Skeletal muscle tissue (tissue), 4 donors: ENCODE measurements around the gene INCA1. TPM values are rescaled to one million over a fixed set of nuclear protein-coding genes. Genes with fewer than 3 reads are reported as not detected.
A peak's percentile ranks its signal among the peaks of the same experiment; 100 is the strongest.

Experiments used
- H3K27ac ChIP-seq: one replicate; pipeline ENCODE4 v1.7.0; 2013; ENCODE audit warnings: mild to moderate bottlenecking, low read depth, low read length, inconsistent platforms
- H3K27me3 ChIP-seq, 3 donors: one replicate each; pipeline ENCODE4 v1.7.0; 2013; ENCODE audit warnings: low read length in 3 of 3; ENCODE audit not compliant: control insufficient read depth in 3 of 3, insufficient read depth in 3 of 3
- H3K36me3 ChIP-seq, 3 donors: one replicate each; pipeline ENCODE4 v1.7.0; 2013; ENCODE audit warnings: low read length in 3 of 3; ENCODE audit not compliant: control insufficient read depth in 3 of 3, insufficient read depth in 3 of 3
- H3K4me1 ChIP-seq, 3 donors: one replicate each; pipeline ENCODE4 v1.7.0; 2013; ENCODE audit warnings: low read length in 3 of 3, mild to moderate bottlenecking in 3 of 3; ENCODE audit not compliant: control insufficient read depth in 3 of 3, insufficient read depth in 3 of 3
- H3K4me3 ChIP-seq, 3 donors: one replicate each; pipeline ENCODE4 v1.7.0; 2013; ENCODE audit warnings: low read length in 3 of 3
- H3K9ac ChIP-seq, 3 donors: one replicate each; pipeline ENCODE4 v1.7.0; 2013; ENCODE audit warnings: low read length in 3 of 3, mild to moderate bottlenecking in 3 of 3, moderate library complexity in 2 of 3, low read depth in 1 of 3
- H3K9me3 ChIP-seq, 3 donors: one replicate each; pipeline ENCODE4 v1.7.0; 2013; ENCODE audit warnings: low read length in 3 of 3; ENCODE audit not compliant: control insufficient read depth in 3 of 3
- total RNA-seq: library from RNA; depleted of rRNA; stranded (reverse); fragments of >200 nt; gene quantifications from one replicate; pipeline ENCODE4 v1.2.3, GENCODE V29; 2014
- donor health status: Osteomylitis.

The INCA1 gene
- total RNA-seq, 1 donor from 2014 or later, result not detected

DNA sequence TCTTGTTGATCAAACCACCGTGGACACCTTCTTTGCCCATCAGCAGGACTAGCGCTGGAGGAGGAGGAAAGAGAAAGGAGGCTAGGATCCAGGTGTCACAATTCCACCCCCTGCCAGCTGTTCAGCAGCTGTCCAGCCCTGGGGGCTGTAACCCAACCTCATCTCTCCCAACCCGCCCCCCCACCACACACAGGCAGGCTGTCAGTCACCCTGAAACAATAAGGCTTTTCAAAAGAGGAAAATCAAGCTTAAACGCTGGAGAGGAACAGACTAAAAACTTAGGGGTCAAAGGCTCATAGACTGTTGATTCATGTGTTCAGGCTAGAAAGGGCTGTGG is 51.4 kb downstream of the INCA1 start:
- peak overlapping the region; percentile 98 for H3K27ac ChIP-seq
- H3K9me3 ChIP-seq, result no peaks in the 10 kb centered on the region
- peak overlapping the region in 2 of 3 donors; percentile 51 to 65 for H3K9ac ChIP-seq
- no peaks in the 10 kb centered on the region for H3K27me3 ChIP-seq
- peaks cover 42 to 66% (median 50%) of the 10 kb centered on the region in 3 donors for H3K4me1 ChIP-seq
- peaks cover 38 to 42% (median 41%) of the 10 kb centered on the region in 3 donors for H3K36me3 ChIP-seq
- peak overlapping the region; percentile 58 to 95 (median 68) for H3K4me3 ChIP-seq

DNA sequence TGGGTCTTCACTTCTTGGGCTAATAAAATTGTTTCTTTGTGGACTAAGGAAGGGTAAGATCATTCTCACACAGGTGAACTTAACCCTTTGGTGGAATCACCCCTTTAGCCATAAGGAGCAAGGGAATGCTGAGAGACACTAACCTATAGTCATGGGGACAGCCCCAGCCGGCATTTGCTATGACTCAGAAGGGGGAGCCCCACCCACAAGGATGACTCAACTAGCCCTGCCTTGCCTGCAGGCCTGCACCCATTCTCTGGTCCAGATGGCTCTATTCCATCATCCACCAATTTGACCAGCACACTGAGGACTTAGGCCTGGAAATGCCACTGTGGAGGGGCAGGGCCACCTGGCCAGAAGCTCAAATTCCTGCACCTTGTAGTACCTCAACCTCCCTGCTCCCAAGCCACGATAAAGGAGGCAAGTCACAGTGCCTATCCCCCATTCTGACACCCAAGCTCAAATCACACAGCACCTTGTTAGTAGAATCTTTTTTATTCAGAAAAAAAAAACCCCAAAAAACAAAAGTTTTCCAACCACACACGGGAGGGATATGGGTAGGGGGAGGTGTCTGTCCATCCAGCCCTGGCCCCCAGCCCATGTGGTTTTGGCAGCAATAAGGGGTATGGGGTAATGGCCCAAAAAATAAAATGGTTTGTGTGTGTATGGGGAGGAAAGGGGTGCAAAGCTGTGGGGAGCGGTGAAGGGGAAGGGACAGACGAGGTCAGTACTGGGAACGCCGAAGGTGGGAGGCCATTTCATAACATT is 52.0 kb downstream of the INCA1 start:
- H3K4me3 ChIP-seq, result peak overlapping the region; percentile 23 to 46 (median 45)
- H3K27me3 ChIP-seq, result no peaks in the 10 kb centered on the region
- no peaks in the 10 kb centered on the region for H3K9me3 ChIP-seq
- peak overlapping the region; percentile 81 for H3K27ac ChIP-seq
- peaks cover 42 to 66% (median 49%) of the 10 kb centered on the region in 3 donors for H3K4me1 ChIP-seq
- H3K36me3 ChIP-seq, result peaks cover 38 to 42% (median 41%) of the 10 kb centered on the region in 3 donors
- H3K9ac ChIP-seq, result peak overlapping the region; percentile 43 to 65 (median 51)

DNA sequence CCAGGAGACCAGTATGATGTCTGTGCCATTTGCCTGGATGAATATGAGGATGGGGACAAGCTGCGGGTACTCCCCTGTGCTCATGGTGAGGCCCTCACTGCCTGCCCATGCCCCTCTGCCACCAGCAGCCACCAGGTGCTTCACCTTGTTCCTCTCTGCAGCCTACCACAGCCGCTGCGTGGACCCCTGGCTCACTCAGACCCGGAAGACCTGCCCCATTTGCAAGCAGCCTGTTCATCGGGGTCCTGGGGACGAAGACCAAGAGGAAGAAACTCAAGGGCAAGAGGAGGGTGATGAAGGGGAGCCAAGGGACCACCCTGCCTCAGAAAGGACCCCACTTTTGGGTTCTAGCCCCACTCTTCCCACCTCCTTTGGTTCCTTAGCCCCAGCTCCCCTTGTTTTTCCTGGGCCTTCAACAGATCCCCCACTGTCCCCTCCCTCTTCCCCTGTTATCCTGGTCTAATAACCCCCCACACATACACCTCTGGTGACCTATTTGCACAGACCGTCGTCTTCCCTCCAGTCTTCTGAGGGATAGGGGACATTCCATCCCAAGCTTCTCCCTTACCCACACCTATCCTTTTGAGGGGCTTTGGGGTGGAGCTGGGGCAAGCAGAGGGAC is 52.7 kb downstream of the INCA1 start:
- H3K36me3 ChIP-seq, result peaks cover 38 to 42% (median 41%) of the 10 kb centered on the region in 3 donors
- peak overlapping the region; percentile 16 to 53 (median 51) for H3K9ac ChIP-seq
- no peaks in the 10 kb centered on the region for H3K27me3 ChIP-seq
- no peaks in the 10 kb centered on the region for H3K9me3 ChIP-seq
- H3K4me3 ChIP-seq, result peak overlapping the region in 1 of 3 donors; percentile 46
- H3K4me1 ChIP-seq, result peaks cover 42 to 62% (median 47%) of the 10 kb centered on the region in 3 donors
- H3K27ac ChIP-seq, result peak overlapping the region; percentile 81

DNA sequence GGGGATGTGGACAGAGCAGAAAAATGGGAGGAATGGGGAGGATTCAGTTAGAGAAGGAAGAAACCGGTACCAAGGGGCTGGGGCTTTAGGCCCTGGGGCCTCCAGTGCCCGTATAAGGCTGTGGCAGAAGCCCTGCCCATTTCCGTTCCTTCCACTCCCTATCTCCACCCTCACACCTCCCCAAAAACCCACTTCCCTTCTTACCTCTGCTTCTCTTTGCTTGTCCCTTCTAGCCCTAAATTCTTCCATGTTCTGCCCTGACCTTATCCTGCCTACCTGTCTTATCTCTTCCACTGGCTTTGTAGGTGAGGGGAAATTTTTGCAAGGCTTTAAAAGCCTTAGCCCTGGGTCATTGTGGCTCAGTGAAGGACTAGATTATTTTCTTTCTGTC is 53.2 kb downstream of the INCA1 start:
- peak overlapping the region in 1 of 3 donors; percentile 51 for H3K9ac ChIP-seq
- H3K4me3 ChIP-seq, result no peak overlapping the region
- no peaks in the 10 kb centered on the region for H3K27me3 ChIP-seq
- peaks cover 38 to 44% (median 41%) of the 10 kb centered on the region in 3 donors for H3K36me3 ChIP-seq
- H3K9me3 ChIP-seq, result no peaks in the 10 kb centered on the region
- H3K4me1 ChIP-seq, result peaks cover 43 to 67% (median 49%) of the 10 kb centered on the region in 3 donors
- peak overlapping the region; percentile 81 for H3K27ac ChIP-seq

DNA sequence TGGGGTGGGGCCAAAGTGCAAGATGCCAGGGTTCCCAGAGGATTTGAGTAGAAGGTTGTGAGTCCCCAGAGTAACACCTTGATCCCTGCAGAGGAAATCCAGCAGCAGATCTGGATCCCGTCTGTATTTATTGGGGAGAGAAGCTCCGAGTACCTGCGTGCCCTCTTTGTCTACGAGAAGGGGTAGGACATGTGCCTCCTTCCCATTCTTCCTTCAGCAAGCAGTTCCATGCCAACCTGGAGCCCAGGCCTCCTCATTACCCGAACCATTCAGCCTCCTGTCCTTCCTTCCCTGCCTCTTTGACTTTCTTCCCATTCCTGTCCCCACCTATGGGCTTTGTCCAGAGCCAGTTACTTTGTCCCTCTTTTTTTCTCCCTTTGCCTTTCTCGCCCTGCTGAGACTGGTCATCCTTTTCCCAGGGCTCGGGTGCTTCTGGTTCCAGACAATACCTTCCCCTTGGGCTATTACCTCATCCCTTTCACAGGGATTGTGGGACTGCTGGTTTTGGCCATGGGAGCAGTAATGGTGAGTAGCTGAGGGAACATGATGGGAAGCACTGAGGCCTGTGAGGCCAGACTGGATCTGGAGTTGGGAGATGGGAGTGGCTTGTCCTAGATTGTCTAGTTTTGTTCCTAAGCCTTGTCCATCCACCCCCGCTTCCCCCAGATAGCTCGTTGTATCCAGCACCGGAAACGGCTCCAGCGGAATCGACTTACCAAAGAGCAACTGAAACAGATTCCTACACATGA is 54.4 kb downstream of the INCA1 start:
- Histone ChIP-seq H3K27me3 (no peaks in the 10 kb centered on the region), H3K36me3 (peaks cover 46 to 54% (median 46%) of the 10 kb centered on the region in 3 donors), H3K4me1 (peaks cover 56 to 76% (median 59%) of the 10 kb centered on the region in 3 donors), H3K9ac (peak overlapping the region in 1 of 3 donors; percentile 33), H3K9me3 (no peaks in the 10 kb centered on the region), H3K4me3 (no peak overlapping the region), H3K27ac (no peak overlapping the region)

DNA sequence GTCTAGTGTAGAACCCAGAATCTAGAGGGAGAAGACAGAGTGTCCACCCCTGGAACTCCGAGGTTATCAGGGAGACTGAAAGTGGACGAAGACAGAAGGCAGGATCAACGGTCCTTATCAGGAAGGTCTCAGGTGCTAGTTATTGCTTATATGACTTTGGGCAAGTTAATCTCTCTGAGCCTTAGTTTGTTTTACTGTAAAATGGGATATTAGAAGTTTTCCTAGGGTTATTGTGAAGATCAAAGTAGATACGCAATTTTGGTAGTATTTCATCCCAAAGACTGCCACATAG is 56.1 kb downstream of the INCA1 start:
- Histone ChIP-seq H3K36me3 (peaks cover 55 to 65% (median 59%) of the 10 kb centered on the region in 3 donors), H3K27ac (peak overlapping the region; percentile 92), H3K4me3 (peak overlapping the region; percentile 81 to 95 (median 91)), H3K27me3 (no peaks in the 10 kb centered on the region), H3K9me3 (no peaks in the 10 kb centered on the region), H3K4me1 (peaks cover 59 to 81% (median 68%) of the 10 kb centered on the region in 3 donors), H3K9ac (peak overlapping the region; percentile 94 to 99 (median 98))

DNA sequence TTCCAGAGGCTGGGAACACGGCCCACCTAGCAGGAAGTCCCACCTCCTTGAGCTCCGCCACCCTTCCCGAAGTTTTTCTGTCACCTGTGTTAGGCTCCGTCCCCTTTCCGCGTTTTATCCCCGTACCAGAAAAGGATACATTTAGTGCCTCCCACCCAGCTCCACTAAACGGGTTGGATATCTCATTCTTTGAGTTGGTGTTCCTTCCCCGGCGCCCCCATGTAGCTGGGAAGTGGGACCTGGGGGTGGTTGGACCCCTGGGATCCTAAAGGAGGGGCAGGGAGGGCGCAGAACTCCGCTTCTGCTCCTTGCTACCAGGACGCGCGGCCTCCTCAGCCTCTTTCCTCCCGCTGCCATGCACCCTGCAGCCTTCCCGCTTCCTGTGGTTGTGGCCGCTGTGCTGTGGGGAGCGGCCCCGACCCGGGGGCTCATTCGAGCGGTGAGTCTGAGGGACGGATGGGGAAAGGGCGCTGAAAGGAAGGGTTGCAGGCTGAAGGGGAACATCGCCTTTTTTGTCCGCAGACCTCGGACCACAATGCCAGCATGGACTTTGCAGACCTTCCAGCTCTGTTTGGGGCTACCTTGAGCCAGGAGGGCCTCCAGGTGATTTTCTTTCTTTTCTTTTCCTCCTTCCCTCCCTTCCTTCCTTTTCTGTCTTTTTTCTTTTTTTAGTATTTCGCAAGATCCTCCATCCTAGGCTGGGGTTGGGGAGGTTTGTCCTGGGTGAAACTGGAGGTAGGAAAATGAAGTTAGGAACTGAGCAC is 56.6 kb downstream of the INCA1 start:
- H3K4me1 ChIP-seq, result peaks cover 59 to 81% (median 68%) of the 10 kb centered on the region in 3 donors
- H3K27ac ChIP-seq, result peak overlapping the region; percentile 92
- H3K36me3 ChIP-seq, result peaks cover 54 to 67% (median 60%) of the 10 kb centered on the region in 3 donors
- peak overlapping the region; percentile 94 to 99 (median 98) for H3K9ac ChIP-seq
- peak overlapping the region; percentile 81 to 95 (median 91) for H3K4me3 ChIP-seq
- no peaks in the 10 kb centered on the region for H3K9me3 ChIP-seq
- no peaks in the 10 kb centered on the region for H3K27me3 ChIP-seq

DNA sequence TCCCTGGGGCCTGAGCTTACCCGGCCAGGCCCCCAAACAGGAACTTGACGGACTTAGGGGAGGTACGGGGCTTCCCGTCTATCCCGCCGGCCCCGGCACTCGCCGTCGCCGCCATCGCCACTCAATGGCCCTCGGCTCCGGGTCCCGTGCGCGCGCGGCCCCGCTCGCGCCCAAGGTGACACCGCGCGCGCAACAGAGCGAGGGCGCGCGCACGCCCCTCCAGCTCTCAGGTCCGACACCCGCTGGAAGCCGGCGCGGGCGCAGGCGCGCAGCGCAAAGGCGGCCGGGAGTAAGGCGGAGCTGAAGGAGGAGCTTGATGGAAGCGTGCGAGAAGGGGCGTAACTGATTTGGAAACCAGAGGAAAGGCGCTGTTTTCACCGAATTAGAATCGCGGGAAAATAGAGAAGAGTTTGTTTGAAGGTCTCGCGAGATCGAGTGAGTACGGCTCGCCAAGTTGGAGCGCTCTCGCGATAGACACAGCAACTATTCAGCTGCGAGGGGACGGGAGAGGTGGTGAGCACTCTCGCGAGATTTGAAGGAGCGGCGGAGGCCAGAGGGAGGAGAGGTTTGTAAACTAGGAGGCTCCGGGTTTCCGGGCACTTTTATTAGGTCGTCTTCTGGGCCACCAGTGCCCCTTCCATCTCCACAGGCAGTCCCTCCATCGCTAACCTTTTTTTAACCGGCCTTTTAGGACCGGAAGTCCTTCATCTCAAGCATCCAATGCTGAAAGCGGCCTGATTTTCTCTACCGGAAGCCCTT is 57.3 kb downstream of the INCA1 start, which contains the start of the genes RNF167 and SLC25A11:
RNF167 (plus strand) TSS at position 473 of the 759 bp plus-strand sequence. CDS start 642 bp downstream, outside the sequence.
SLC25A11 (minus strand) TSS at position 251 of the 759 bp plus-strand sequence; CDS start at position 115, 136 bp downstream.
- Histone ChIP-seq H3K27ac (peak within 1 kb of the TSS; percentile 92), H3K4me1 (peaks cover 56 to 79% (median 66%) of the 10 kb centered on the region in 3 donors)

DNA sequence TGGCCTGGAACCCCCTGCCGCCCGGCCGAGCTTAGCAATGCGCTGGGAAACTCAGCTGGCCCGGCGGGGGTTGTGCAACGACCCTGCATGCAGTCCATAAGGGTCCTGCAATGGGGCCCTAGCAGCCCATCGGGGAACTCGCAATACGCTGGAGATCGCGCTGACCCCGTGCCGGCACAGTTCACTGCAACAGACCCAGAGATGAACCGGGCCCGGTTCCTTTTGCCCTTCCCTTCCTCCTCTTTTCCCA is 57.9 kb downstream of the INCA1 start:
- peak overlapping the region; percentile 94 to 99 (median 98) for H3K9ac ChIP-seq
- peak overlapping the region; percentile 81 to 98 (median 91) for H3K4me3 ChIP-seq
- peaks cover 45 to 58% (median 50%) of the 10 kb centered on the region in 3 donors for H3K36me3 ChIP-seq
- no peaks in the 10 kb centered on the region for H3K27me3 ChIP-seq
- H3K4me1 ChIP-seq, result peaks cover 55 to 76% (median 65%) of the 10 kb centered on the region in 3 donors
- no peaks in the 10 kb centered on the region for H3K9me3 ChIP-seq
- peak overlapping the region; percentile 92 for H3K27ac ChIP-seq

More for the DNA sequence above, 57.3 kb downstream of the INCA1 start, which contains the start of the genes RNF167 and SLC25A11:
- peak within 1 kb of the TSS; percentile 94 to 99 (median 98) for H3K9ac ChIP-seq
- peak within 1 kb of the TSS; percentile 81 to 98 (median 91) for H3K4me3 ChIP-seq
- peaks cover 50 to 63% (median 55%) of the 10 kb centered on the region in 3 donors for H3K36me3 ChIP-seq
- no peaks in the 10 kb centered on the region for H3K27me3 ChIP-seq
- H3K9me3 ChIP-seq, result no peaks in the 10 kb centered on the region
